ENCODE measurements around the gene PRKCG. TPM values are rescaled to one million over a fixed set of nuclear protein-coding genes. Genes with fewer than 3 reads are reported as not detected.

The PRKCG gene
- total RNA-seq, 1 experiment from 2014 or later: 2.8 TPM

DNA sequence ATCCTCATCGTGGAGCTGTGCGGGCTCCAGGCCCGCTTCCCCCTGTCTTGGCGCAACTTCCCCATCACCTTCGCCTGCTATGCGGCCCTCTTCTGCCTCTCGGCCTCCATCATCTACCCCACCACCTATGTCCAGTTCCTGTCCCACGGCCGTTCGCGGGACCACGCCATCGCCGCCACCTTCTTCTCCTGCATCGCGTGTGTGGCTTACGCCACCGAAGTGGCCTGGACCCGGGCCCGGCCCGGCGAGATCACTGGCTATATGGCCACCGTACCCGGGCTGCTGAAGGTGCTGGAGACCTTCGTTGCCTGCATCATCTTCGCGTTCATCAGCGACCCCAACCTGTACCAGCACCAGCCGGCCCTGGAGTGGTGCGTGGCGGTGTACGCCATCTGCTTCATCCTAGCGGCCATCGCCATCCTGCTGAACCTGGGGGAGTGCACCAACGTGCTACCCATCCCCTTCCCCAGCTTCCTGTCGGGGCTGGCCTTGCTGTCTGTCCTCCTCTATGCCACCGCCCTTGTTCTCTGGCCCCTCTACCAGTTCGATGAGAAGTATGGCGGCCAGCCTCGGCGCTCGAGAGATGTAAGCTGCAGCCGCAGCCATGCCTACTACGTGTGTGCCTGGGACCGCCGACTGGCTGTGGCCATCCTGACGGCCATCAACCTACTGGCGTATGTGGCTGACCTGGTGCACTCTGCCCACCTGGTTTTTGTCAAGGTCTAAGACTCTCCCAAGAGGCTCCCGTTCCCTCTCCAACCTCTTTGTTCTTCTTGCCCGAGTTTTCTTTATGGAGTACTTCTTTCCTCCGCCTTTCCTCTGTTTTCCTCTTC lies 8.0 kb upstream of the PRKCG start:
- no peak overlapping the region for H2AFZ ChIP-seq (ENCODE audit: low read depth, low read length, poor library complexity, severe bottlenecking)
- ATAC-seq (no peak), DNase-seq (ENCODE audit: low read depth, low spot score) (no peak)
- H3K4me3 ChIP-seq (replicated peaks in 1 of 2; ENCODE audit: low read depth in 1 of 2, low read length in 2 of 2): no peak overlapping the region
- no peaks in the 10 kb centered on the region for H3K27me3 ChIP-seq (ENCODE audit: insufficient read depth, low read length)
- H4K20me1 ChIP-seq (ENCODE audit: insufficient read depth): no peaks in the 10 kb centered on the region
- H3K79me2 ChIP-seq (ENCODE audit: insufficient read depth, low read length): peaks cover 28% of the 10 kb centered on the region
- no peak overlapping the region for H3K27ac ChIP-seq (ENCODE audit: low read depth, low read length)
- H3K36me3 ChIP-seq (ENCODE audit: control insufficient read depth in 1 of 2, insufficient read depth in 2 of 2, low read length in 2 of 2): peaks cover 20 to 21% of the 10 kb centered on the region in 2 experiments
- POLR2A ChIA-PET: no interaction called here
- H3K9me2 ChIP-seq (ENCODE audit: insufficient read depth): no peaks in the 10 kb centered on the region
- H3K9ac ChIP-seq (ENCODE audit: low read length): no peak overlapping the region
- RAD21 ChIA-PET (ENCODE audit: low non-redundant PET in 1 of 2, low total read pairs in 2 of 2, uncharacterized antibody in 2 of 2, unreplicated experiment in 2 of 2): no interaction called here
- intact Hi-C loops (cut with micrococcal nuclease): no loop called here
- CTCF ChIA-PET: no interaction called here
- no peaks in the 10 kb centered on the region for H3K9me3 ChIP-seq (ENCODE audit: control insufficient read depth in 1 of 2, insufficient read depth in 1 of 2, low read depth in 1 of 2, low read length in 2 of 2)
- no TSS peak for BruUV-seq (replicated peaks)
- H3K4me2 ChIP-seq (ENCODE audit: low read length): no peak overlapping the region
- peaks cover 3 to 15% of the 10 kb centered on the region in 2 experiments; a peak in 3 of 4 replicates for H3K4me1 ChIP-seq (ENCODE audit: control insufficient read depth in 1 of 2, insufficient read depth in 2 of 2, low read length in 2 of 2)
- TF ChIP-seq JUND (IDR thresholded peaks at IDR 0.05) (no peak), TCF7L2 (IDR thresholded peaks at IDR 0.05; ENCODE audit: borderline replicate concordance, extremely low read depth, insufficient read depth, insufficient read length) (no peak), ELF1 (IDR thresholded peaks at IDR 0.05; ENCODE audit: borderline replicate concordance, low read depth) (no peak), EZH2 (IDR thresholded peaks at IDR 0.05) (no peak), EGR1 (IDR thresholded peaks at IDR 0.05; ENCODE audit: low read depth) (no peak), ZNF274 (IDR thresholded peaks at IDR 0.05; ENCODE audit: low read depth, low read length) (no peak), POLR2A (IDR thresholded peaks at IDR 0.05; ENCODE audit: borderline replicate concordance, extremely low read depth, insufficient read depth, insufficient read length) (no peak), EZH2phosphoT487 (IDR thresholded peaks at IDR 0.05; ENCODE audit: borderline replicate concordance) (no peak), POLR2AphosphoS5 (IDR thresholded peaks at IDR 0.05; ENCODE audit: low read depth, low read length) (no peak)
- TF ChIP-seq, protein P1, sequence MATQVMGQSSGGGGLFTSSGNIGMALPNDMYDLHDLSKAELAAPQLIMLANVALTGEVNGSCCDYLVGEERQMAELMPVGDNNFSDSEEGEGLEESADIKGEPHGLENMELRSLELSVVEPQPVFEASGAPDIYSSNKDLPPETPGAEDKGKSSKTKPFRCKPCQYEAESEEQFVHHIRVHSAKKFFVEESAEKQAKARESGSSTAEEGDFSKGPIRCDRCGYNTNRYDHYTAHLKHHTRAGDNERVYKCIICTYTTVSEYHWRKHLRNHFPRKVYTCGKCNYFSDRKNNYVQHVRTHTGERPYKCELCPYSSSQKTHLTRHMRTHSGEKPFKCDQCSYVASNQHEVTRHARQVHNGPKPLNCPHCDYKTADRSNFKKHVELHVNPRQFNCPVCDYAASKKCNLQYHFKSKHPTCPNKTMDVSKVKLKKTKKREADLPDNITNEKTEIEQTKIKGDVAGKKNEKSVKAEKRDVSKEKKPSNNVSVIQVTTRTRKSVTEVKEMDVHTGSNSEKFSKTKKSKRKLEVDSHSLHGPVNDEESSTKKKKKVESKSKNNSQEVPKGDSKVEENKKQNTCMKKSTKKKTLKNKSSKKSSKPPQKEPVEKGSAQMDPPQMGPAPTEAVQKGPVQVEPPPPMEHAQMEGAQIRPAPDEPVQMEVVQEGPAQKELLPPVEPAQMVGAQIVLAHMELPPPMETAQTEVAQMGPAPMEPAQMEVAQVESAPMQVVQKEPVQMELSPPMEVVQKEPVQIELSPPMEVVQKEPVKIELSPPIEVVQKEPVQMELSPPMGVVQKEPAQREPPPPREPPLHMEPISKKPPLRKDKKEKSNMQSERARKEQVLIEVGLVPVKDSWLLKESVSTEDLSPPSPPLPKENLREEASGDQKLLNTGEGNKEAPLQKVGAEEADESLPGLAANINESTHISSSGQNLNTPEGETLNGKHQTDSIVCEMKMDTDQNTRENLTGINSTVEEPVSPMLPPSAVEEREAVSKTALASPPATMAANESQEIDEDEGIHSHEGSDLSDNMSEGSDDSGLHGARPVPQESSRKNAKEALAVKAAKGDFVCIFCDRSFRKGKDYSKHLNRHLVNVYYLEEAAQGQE (IDR thresholded peaks at IDR 0.05; ENCODE audit: low read depth): no peak
- TF ChIP-seq, protein P2, sequence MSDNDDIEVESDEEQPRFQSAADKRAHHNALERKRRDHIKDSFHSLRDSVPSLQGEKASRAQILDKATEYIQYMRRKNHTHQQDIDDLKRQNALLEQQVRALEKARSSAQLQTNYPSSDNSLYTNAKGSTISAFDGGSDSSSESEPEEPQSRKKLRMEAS (IDR thresholded peaks at IDR 0.05): no peak
